Gastrocnemius medialis (tissue), 4 donors: ENCODE measurements around the gene KATNB1. TPM values are rescaled to one million over a fixed set of nuclear protein-coding genes. Genes with fewer than 3 reads are reported as not detected.

Source experiments
- ATAC-seq, 2 donors: fragments of 150-250 bp; one replicate each; pipeline ENCODE4 v1.9.1; 2016
- DNase-seq, 2 donors: peaks; one replicate each; pipeline ENCODE4 v3.0.0-alpha.2; 2019
- H3K27ac ChIP-seq, 4 donors: fragments of 200-600 bp; sonication (generic); 1 replicate in 1 of 4; 2 replicates in 3 of 4; pipeline ENCODE4 v1.5.1; 2016 to 2018; ENCODE audit warnings: mild to moderate bottlenecking in 2 of 4, moderate library complexity in 1 of 4
- H3K27me3 ChIP-seq, 3 donors: fragments of 200-600 bp; sonication (generic) in 2 of 3; 1 replicate in 1 of 3; 2 replicates in 2 of 3; pipeline versions ENCODE4 v1.5.1 to v1.6.0; 2016 to 2019; ENCODE audit warnings: mild to moderate bottlenecking in 1 of 3, moderate library complexity in 1 of 3
- H3K36me3 ChIP-seq, 2 donors: fragments of 200-600 bp; sonication (generic) in 1 of 2; one replicate each; pipeline ENCODE4 v1.5.1; 2017 to 2018
- H3K4me1 ChIP-seq, 2 donors: fragments of 200-600 bp; sonication (generic) in 1 of 2; one replicate each; pipeline ENCODE4 v1.5.1; 2016 to 2017; ENCODE audit warnings: mild to moderate bottlenecking in 2 of 2
- H3K4me3 ChIP-seq, 4 donors: fragments of 200-600 bp; sonication (generic) in 3 of 4; 1 replicate in 1 of 4; 2 replicates in 3 of 4; pipeline ENCODE4 v1.5.1; 2016 to 2019; ENCODE audit warnings: mild to moderate bottlenecking in 2 of 4
- H3K9me3 ChIP-seq, 3 donors: fragments of 200-600 bp; sonication (generic) in 2 of 3; 1 replicate in 1 of 3; 2 replicates in 2 of 3; pipeline ENCODE4 v1.5.1; 2016 to 2019
- POLR2A ChIP-seq, 2 donors: fragments of 450-650 bp; IDR thresholded peaks; one replicate each; pipeline ENCODE4 v1.6.1; 2017; ENCODE audit warnings: antibody characterized with exemption in 2 of 2, mild to moderate bottlenecking in 2 of 2, moderate library complexity in 2 of 2
- in situ Hi-C, 4 donors: fragments of 200-750 bp; cut with MboI; loops; one replicate each; pipeline versions ENCODE4 v1.15.0 to v1.8.0; 2017; ENCODE audit warnings: low sequenced_read_pairs in 4 of 4
- intact Hi-C: fragments of 100-400 bp; cut with DNase I; formaldehyde crosslinking; loops from one replicate; pipeline ENCODE4 v1.15.1; 2023; ENCODE audit warnings: low total_unique reads
- total RNA-seq, 4 donors: library from RNA; depleted of rRNA; stranded (reverse); fragments of >200 nt; gene quantifications; one replicate each; pipeline versions ENCODE4 v1.1.0 to v1.2.3, GENCODE V29; 2016
- TF ChIP-seq, protein P1 (sequence below), 5 experiments: fragments of 450-650 bp in 3 of 5; fragments of 200-600 bp in 2 of 5; sonication (generic) in 2 of 5; IDR thresholded peaks in 4 of 5; conservative IDR thresholded peaks in 1 of 5; 1 replicate in 4 of 5; 2 replicates in 1 of 5; pipeline ENCODE4 v1.5.1; 2016 to 2019; ENCODE audit warnings: antibody characterized with exemption in 5 of 5, mild to moderate bottlenecking in 3 of 5, moderate library complexity in 3 of 5

The KATNB1 gene
- total RNA-seq, 4 donors from 2014 or later = 10.7 to 18.0 (median 14.2) TPM

- no peak overlapping the region for H3K4me3 ChIP-seq
- in situ Hi-C loops (no loop called here), intact Hi-C loops (no loop called here)
- no peaks in the 10 kb centered on the region for H3K36me3 ChIP-seq
- H3K27ac ChIP-seq = no peak overlapping the region
- no peaks in the 10 kb centered on the region for H3K9me3 ChIP-seq
- no peak for TF ChIP-seq POLR2A (IDR thresholded peaks at IDR 0.05)
- H3K4me1 ChIP-seq = no peaks in the 10 kb centered on the region
- DNase-seq (no peak), ATAC-seq (no peak)
- H3K27me3 ChIP-seq = peaks cover 0 to 5% (median 0%) of the 10 kb centered on the region in 3 donors
Observed at GRCh38 chr16:57688987-57689761, 46.4 kb upstream of the KATNB1 start.

- Histone ChIP-seq H3K27me3 (peaks cover 0 to 5% (median 0%) of the 10 kb centered on the region in 3 donors), H3K4me1 (no peaks in the 10 kb centered on the region), H3K9me3 (no peaks in the 10 kb centered on the region), H3K36me3 (no peaks in the 10 kb centered on the region), H3K27ac (no peak overlapping the region), H3K4me3 (no peak overlapping the region)
- DNase-seq (no peak), ATAC-seq (no peak)
- in situ Hi-C loops (no loop called here), intact Hi-C loops (no loop called here)
- TF ChIP-seq POLR2A (IDR thresholded peaks at IDR 0.05) = no peak
- TF ChIP-seq, protein P1, sequence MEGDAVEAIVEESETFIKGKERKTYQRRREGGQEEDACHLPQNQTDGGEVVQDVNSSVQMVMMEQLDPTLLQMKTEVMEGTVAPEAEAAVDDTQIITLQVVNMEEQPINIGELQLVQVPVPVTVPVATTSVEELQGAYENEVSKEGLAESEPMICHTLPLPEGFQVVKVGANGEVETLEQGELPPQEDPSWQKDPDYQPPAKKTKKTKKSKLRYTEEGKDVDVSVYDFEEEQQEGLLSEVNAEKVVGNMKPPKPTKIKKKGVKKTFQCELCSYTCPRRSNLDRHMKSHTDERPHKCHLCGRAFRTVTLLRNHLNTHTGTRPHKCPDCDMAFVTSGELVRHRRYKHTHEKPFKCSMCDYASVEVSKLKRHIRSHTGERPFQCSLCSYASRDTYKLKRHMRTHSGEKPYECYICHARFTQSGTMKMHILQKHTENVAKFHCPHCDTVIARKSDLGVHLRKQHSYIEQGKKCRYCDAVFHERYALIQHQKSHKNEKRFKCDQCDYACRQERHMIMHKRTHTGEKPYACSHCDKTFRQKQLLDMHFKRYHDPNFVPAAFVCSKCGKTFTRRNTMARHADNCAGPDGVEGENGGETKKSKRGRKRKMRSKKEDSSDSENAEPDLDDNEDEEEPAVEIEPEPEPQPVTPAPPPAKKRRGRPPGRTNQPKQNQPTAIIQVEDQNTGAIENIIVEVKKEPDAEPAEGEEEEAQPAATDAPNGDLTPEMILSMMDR (IDR thresholded peaks at IDR 0.05 in 4 of 5, conservative IDR thresholded peaks at IDR 0.05 in 1 of 5) = no peak
Observed at GRCh38 chr16:57689762-57690558, 45.6 kb upstream of the KATNB1 start.

DNA sequence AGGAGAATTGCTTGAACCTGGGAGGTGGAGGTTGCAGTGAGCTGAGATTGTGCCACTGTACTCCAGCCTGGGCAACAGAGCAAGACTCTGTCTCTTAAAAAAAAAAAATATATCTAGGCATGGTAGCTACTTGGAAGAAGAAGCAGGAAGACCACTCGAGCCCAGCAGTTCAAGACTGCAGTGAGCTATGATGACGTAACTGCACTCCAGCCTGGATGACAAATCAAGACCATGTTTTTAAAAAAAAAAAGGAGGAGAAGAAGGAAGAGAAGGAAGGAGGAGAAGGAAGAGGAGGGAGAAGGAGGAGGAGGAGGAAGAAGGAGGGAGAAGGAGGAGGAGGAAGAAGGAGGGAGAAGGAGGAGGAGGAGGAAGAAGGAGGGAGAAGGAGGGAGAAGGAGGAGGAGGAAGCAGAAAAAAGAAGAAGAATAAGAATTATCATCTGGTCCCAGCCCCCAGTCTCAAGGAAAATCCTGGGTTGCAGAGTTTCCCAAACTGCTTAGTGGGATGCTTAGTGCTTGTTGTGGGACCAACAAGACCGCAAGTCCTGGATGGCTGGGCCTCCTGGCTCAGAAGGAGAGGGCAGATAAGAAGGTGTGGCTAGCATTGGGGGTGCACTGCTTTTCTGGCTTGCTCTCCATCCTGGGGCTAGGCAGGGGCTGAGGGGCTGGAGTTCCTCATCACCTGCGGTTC lies 44.6 kb upstream of the KATNB1 start:
- Histone ChIP-seq H3K4me1 (no peaks in the 10 kb centered on the region), H3K27me3 (peaks cover 0 to 5% (median 0%) of the 10 kb centered on the region in 3 donors), H3K27ac (no peak overlapping the region), H3K4me3 (no peak overlapping the region), H3K36me3 (no peaks in the 10 kb centered on the region), H3K9me3 (no peaks in the 10 kb centered on the region)
- DNase-seq = no peak
- no peak for TF ChIP-seq POLR2A (IDR thresholded peaks at IDR 0.05)
- TF ChIP-seq, protein P1 (IDR thresholded peaks at IDR 0.05 in 4 of 5, conservative IDR thresholded peaks at IDR 0.05 in 1 of 5) = no peak
- no peak for ATAC-seq
- in situ Hi-C loops (no loop called here), intact Hi-C loops (no loop called here)

- no peaks in the 10 kb centered on the region for H3K36me3 ChIP-seq
- no peaks in the 10 kb centered on the region for H3K4me1 ChIP-seq
- in situ Hi-C loops (no loop called here), intact Hi-C loops (no loop called here)
- peaks cover 0 to 5% (median 0%) of the 10 kb centered on the region in 3 donors for H3K27me3 ChIP-seq
- no peak overlapping the region for H3K4me3 ChIP-seq
- H3K9me3 ChIP-seq = no peaks in the 10 kb centered on the region
- H3K27ac ChIP-seq = no peak overlapping the region
- ATAC-seq (no peak), DNase-seq (no peak)
- no peak for TF ChIP-seq POLR2A (IDR thresholded peaks at IDR 0.05)
- TF ChIP-seq, protein P1 (IDR thresholded peaks at IDR 0.05 in 4 of 5, conservative IDR thresholded peaks at IDR 0.05 in 1 of 5) = no peak
Observed at GRCh38 chr16:57692636-57693035, 42.9 kb upstream of the KATNB1 start.

DNA sequence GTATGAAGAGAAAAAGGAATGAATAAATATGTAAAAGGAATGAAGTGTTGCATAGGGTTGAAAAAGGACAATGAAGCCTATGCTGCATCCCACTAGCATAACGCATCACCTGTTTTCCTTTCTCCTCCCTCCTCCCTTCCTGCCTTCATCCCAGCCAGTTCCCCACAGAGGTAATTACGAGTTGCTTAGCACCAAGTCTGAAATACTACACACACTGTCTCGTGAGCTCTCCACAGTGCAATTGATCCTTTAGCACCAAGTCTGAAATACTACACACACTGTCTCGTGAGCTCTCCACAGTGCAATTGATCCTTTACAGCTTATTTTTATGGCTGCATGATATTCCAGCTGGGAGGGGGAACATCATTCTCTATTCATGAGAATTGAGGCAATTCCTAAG lies 42.0 kb upstream of the KATNB1 start:
- ATAC-seq = no peak
- in situ Hi-C loops = no loop called here
- intact Hi-C loops = no loop called here

More for the DNA sequence above, 42.0 kb upstream of the KATNB1 start:
- TF ChIP-seq POLR2A (IDR thresholded peaks at IDR 0.05) = no peak
- TF ChIP-seq, protein P1 (IDR thresholded peaks at IDR 0.05 in 4 of 5, conservative IDR thresholded peaks at IDR 0.05 in 1 of 5) = no peak
- Histone ChIP-seq H3K27ac (no peak overlapping the region), H3K36me3 (no peaks in the 10 kb centered on the region), H3K9me3 (no peaks in the 10 kb centered on the region), H3K4me3 (no peak overlapping the region), H3K4me1 (no peaks in the 10 kb centered on the region), H3K27me3 (peaks cover 0 to 5% (median 0%) of the 10 kb centered on the region in 3 donors)
- no peak for DNase-seq
